GM12891 (cell line): Measurements from ENCODE around the gene VCPKMT.

Source experiments
- POLR2A ChIP-seq: IDR thresholded peaks from 2 replicates; pipeline ENCODE4 v1.6.1; 2011; ENCODE audit warnings: low read depth, low read length, control low read depth
- TAF1 ChIP-seq: IDR thresholded peaks from 2 replicates; pipeline ENCODE4 v1.6.1; 2011; ENCODE audit warnings: low read depth, low read length, control low read depth

GRCh38 chr14:50067723-50068495 is 48.5 kb downstream of the VCPKMT start:
- TF ChIP-seq POLR2A (no peak), TAF1 (no peak)
